Spleen (tissue), 11 donors: Measurements from ENCODE around the gene BABAM2. TPM values are rescaled to one million over a fixed set of nuclear protein-coding genes. Genes with fewer than 3 reads are reported as not detected.

Experiments
- DNase-seq: peaks from one replicate; pipeline ENCODE4 v3.0.0-alpha.2; 2020
- H3K27ac ChIP-seq, 8 donors: fragments of 200-600 bp; sonication (generic) in 7 of 8; 1 replicate in 4 of 8; 2 replicates in 4 of 8; pipeline versions ENCODE4 v1.5.0 to v1.8.0; 2016 to 2021; ENCODE audit warnings: inconsistent platforms in 4 of 8, mild to moderate bottlenecking in 4 of 8, moderate library complexity in 1 of 8
- H3K27me3 ChIP-seq, 7 donors: fragments of 200-600 bp; sonication (generic) in 6 of 7; replicated peaks in 1 of 7; 1 replicate in 4 of 7; 2 replicates in 3 of 7; pipeline versions ENCODE4 v1.5.0 to v1.8.0; 2016 to 2021; ENCODE audit warnings: inconsistent platforms in 3 of 7, mild to moderate bottlenecking in 1 of 7
- H3K36me3 ChIP-seq, 6 donors: fragments of 200-600 bp; sonication (generic) in 5 of 6; 1 replicate in 4 of 6; 2 replicates in 2 of 6; pipeline versions ENCODE4 v1.5.0 to v1.8.0; 2016 to 2021; ENCODE audit warnings: inconsistent platforms in 2 of 6
- H3K4me1 ChIP-seq, 6 donors: fragments of 200-600 bp; sonication (generic) in 5 of 6; 1 replicate in 3 of 6; 2 replicates in 3 of 6; pipeline versions ENCODE4 v1.5.0 to v1.8.0; 2016 to 2021; ENCODE audit warnings: inconsistent platforms in 3 of 6
- H3K4me3 ChIP-seq, 8 donors: fragments of 200-600 bp; sonication (generic) in 7 of 8; 1 replicate in 4 of 8; 2 replicates in 4 of 8; pipeline versions ENCODE4 v1.5.0 to v1.8.0; 2016 to 2021; ENCODE audit warnings: inconsistent platforms in 4 of 8, mild to moderate bottlenecking in 4 of 8, moderate library complexity in 2 of 8
- H3K9me3 ChIP-seq, 8 donors: fragments of 200-600 bp; sonication (generic) in 7 of 8; 1 replicate in 4 of 8; 2 replicates in 4 of 8; pipeline versions ENCODE4 v1.5.0 to v1.8.0; 2016 to 2021; ENCODE audit warnings: inconsistent platforms in 4 of 8
- POLR2A ChIP-seq, 3 donors: fragments of 450-650 bp; IDR thresholded peaks; one replicate each; pipeline ENCODE4 v1.5.1; 2017; ENCODE audit warnings: antibody characterized with exemption in 3 of 3, mild to moderate bottlenecking in 1 of 3
- POLR2AphosphoS5 ChIP-seq, 3 donors: sonication (generic); formaldehyde crosslinking; IDR thresholded peaks; one replicate each; pipeline ENCODE4 v1.5.1; 2017; ENCODE audit warnings: antibody characterized with exemption in 3 of 3
- WGBS, 5 donors: extraction: QIAGEN DNeasy Blood & Tissue Kit in 3 of 5; methylation state at CpG; one replicate each; pipeline versions ENCODE4 v1.1.5 to v1.1.7; 2013 to 2018; 5-methylcytosine and 5-hydroxymethylcytosine counted together
- intact Hi-C: fragments of 100-400 bp; cut with DNase I; formaldehyde crosslinking; loops from one replicate; pipeline ENCODE4 v1.15.0; 2023; ENCODE audit warnings: low total_unique reads
- polyA plus RNA-seq, 3 donors: library from polyadenylated mRNA; stranded (reverse); fragments of 200-250 nt; gene quantifications; one replicate each; pipeline ENCODE4 v1.2.1, GENCODE V29; 2013
- total RNA-seq, 7 donors: library from RNA; depleted of rRNA in 3 of 7; stranded (reverse); fragments of >200 nt in 3 of 7; fragmentation: NEBNext Ultra II Directional in 4 of 7; extraction: Animal tissue kit (Norgen Biotek cat#: 25700) in 4 of 7; gene quantifications; one replicate each; pipeline versions ENCODE4 v1.1.0 to v1.2.1, GENCODE V29; 2016 to 2021
- TF ChIP-seq, protein P1 (sequence below), 11 experiments: fragments of 200-600 bp in 7 of 11; fragments of 450-650 bp in 4 of 11; sonication (generic) in 4 of 11; IDR thresholded peaks in 8 of 11; conservative IDR thresholded peaks in 3 of 11; 1 replicate in 7 of 11; 2 replicates in 4 of 11; pipeline versions ENCODE4 v1.4.0 to v1.8.0; 2016 to 2021; ENCODE audit warnings: antibody characterized with exemption in 11 of 11, inconsistent platforms in 4 of 11, mild to moderate bottlenecking in 1 of 11
- donor health status: healthy with polysubstance abuse.
- donor health status: DM: no; HTN: no; CAD: no; lungs with moderate emphysema.
- donor health status: DM: no; HTN: no; CAD: no.
- donor health status: Bipolar disorder and iron deficiency.
- donor health status: healthy.
- donor health status: DM: no; HTN: no; CAD: no.
- donor health status: DM: yes; HTN: yes; CAD: no.

Gene BABAM2
- total and polyA plus RNA-seq, 10 donors: 16.1 to 70.1 (median 55.0) TPM

DNA sequence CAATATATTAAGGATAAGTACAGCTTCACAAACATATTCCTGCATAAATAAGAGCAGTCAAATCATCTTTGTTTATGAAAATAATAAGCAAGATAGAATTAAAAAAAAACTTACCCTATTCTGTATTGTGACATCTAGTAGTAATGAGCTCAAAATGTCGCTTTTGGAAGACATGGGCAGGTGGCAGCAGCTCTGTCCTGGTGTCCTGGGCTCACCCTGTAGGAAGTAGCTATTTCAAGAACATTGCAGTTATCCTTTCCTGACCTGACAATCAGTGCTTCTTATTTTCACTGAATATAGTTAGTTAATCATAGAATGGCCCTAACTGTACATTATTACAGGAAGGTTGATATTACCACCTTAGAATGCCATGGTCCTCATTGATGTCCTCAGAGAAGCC lies 229.1 kb downstream of the BABAM2 start:
- Histone ChIP-seq H3K27me3 (no peaks in the 10 kb centered on the region), H3K27ac (no peak overlapping the region), H3K36me3 (peaks cover 0 to 5% (median 0%) of the 10 kb centered on the region in 6 donors), H3K9me3 (peaks cover 0 to 12% (median 0%) of the 10 kb centered on the region in 8 donors), H3K4me1 (peaks cover 0 to 4% (median 0%) of the 10 kb centered on the region in 6 donors), H3K4me3 (no peak overlapping the region)
- no peak for TF ChIP-seq POLR2AphosphoS5 (IDR thresholded peaks at IDR 0.05)
- TF ChIP-seq POLR2A (IDR thresholded peaks at IDR 0.05): no peak
- 86 to 98% (median 96%) methylated on average over 1 of the region's 1 CpG for WGBS, 5 donors
- intact Hi-C loops: no loop called here
- no peak for DNase-seq

DNA sequence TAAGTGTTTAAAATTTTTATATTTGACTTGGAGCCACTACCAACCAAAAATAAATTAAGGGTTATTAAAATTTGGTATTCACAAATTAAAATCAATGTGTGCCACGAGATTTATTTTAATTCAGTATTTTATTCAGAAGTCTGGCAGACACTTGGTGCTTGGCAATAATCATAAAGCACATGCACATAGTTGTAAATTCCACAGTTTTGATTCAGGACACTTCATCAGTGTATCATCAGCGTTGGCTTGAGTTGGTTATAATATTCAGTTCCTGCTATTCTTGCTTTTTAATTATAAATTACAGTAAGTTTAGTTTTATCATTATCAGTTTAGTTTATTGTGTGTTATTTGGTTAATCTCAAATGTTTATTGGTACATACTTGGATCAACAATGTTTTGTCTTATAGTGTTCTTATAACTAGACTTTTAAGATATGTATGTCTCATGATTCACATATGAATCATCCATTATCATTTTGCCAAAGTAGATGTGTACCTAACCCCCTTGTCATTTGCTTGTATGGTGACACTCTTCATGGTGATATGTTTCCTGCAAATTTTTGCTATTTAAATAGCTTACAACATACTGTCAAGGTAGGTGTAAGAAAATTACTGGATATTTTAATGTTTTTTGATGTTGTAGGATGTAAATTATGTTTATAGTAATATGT lies 237.9 kb downstream of the BABAM2 start:
- intact Hi-C loops: no loop called here
- no peak for DNase-seq
- Histone ChIP-seq H3K4me3 (no peak overlapping the region), H3K4me1 (peaks cover 0 to 6% (median 0%) of the 10 kb centered on the region in 6 donors), H3K9me3 (no peaks in the 10 kb centered on the region), H3K27ac (no peak overlapping the region), H3K27me3 (no peaks in the 10 kb centered on the region), H3K36me3 (peaks cover 0 to 28% (median 0%) of the 10 kb centered on the region in 6 donors)
- TF ChIP-seq, protein P1, sequence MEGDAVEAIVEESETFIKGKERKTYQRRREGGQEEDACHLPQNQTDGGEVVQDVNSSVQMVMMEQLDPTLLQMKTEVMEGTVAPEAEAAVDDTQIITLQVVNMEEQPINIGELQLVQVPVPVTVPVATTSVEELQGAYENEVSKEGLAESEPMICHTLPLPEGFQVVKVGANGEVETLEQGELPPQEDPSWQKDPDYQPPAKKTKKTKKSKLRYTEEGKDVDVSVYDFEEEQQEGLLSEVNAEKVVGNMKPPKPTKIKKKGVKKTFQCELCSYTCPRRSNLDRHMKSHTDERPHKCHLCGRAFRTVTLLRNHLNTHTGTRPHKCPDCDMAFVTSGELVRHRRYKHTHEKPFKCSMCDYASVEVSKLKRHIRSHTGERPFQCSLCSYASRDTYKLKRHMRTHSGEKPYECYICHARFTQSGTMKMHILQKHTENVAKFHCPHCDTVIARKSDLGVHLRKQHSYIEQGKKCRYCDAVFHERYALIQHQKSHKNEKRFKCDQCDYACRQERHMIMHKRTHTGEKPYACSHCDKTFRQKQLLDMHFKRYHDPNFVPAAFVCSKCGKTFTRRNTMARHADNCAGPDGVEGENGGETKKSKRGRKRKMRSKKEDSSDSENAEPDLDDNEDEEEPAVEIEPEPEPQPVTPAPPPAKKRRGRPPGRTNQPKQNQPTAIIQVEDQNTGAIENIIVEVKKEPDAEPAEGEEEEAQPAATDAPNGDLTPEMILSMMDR (IDR thresholded peaks at IDR 0.05 in 8 of 11, conservative IDR thresholded peaks at IDR 0.05 in 3 of 11): no peak
- TF ChIP-seq POLR2AphosphoS5 (IDR thresholded peaks at IDR 0.05) (no peak), POLR2A (IDR thresholded peaks at IDR 0.05) (no peak)
- 81 to 98% (median 95%) methylated on average over 2 of the region's 2 CpGs for WGBS, 5 donors

DNA sequence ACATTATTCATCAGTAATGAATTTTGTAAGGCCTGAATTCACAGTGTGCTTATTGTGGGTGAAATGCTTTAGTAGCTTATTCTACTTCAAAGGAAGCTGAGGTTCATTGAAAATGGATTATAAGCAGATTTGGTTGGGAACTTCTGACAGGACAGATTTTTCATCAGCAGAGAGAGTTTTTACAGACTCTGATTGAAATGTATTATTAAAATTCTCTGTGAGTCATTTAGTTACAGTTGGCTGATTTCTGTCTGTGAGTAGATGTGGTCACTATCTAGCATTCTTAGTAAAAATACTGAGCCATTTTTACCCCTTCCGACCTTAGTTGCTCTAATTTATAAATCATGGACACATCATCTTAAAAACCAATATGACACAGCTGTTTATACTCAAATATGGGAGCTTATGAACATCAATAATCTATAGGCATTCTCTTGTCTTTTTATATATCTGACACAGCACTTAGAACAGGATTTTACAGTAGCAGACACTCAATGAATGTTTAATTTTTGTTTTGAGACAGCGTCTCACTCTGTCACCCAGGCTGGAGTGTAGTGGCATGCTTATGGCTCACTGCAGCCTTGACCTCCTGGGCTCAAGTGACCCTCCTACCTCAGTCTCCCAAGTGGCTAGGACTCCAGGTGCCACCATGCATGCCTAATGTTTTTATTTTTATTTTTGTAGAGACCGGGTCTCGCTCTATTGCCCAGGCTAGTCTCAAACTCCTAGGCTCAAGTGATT lies 239.6 kb downstream of the BABAM2 start:
- H3K4me1 ChIP-seq: peaks cover 0 to 19% (median 9%) of the 10 kb centered on the region in 6 donors
- intact Hi-C loops: no loop called here
- WGBS, 5 donors: 82 to 94% (median 89%) methylated on average over 4 of the region's 4 CpGs
- H3K27ac ChIP-seq: no peak overlapping the region
- no peak overlapping the region for H3K4me3 ChIP-seq
- DNase-seq: no peak
- H3K36me3 ChIP-seq: peaks cover 0 to 28% (median 0%) of the 10 kb centered on the region in 6 donors
- H3K27me3 ChIP-seq: no peaks in the 10 kb centered on the region
- H3K9me3 ChIP-seq: no peaks in the 10 kb centered on the region
- TF ChIP-seq POLR2A (IDR thresholded peaks at IDR 0.05): no peak
- no peak for TF ChIP-seq POLR2AphosphoS5 (IDR thresholded peaks at IDR 0.05)
- TF ChIP-seq, protein P1 (IDR thresholded peaks at IDR 0.05 in 8 of 11, conservative IDR thresholded peaks at IDR 0.05 in 3 of 11): no peak

DNA sequence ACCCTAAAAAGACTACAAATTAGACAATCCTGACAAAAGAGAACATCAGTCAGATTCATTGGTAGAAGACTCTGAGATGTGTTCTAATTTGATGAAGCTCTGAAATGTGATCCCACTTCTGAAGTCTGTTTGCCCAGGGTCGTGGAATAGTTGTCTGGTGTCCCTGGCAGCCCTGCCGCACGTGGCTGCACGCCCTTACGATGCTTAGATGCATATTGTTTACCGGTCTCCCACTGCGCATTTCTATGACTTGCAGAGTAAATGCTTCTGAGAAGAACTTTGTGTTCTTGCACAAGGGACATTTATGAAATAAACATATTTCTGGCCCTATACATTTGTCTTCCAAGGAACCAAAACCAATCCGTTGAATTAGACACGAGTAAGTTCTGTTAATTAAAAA lies 243.2 kb downstream of the BABAM2 start:
- intact Hi-C loops: no loop called here
- Histone ChIP-seq H3K27me3 (no peaks in the 10 kb centered on the region), H3K4me3 (no peak overlapping the region), H3K4me1 (peaks cover 0 to 39% (median 9%) of the 10 kb centered on the region in 6 donors), H3K36me3 (peaks cover 0 to 34% (median 0%) of the 10 kb centered on the region in 6 donors), H3K9me3 (no peaks in the 10 kb centered on the region), H3K27ac (no peak overlapping the region)
- 85 to 95% (median 93%) methylated on average over 9 of the region's 9 CpGs for WGBS, 5 donors
- TF ChIP-seq POLR2AphosphoS5 (IDR thresholded peaks at IDR 0.05) (no peak), POLR2A (IDR thresholded peaks at IDR 0.05) (no peak)
- TF ChIP-seq, protein P1 (IDR thresholded peaks at IDR 0.05 in 8 of 11, conservative IDR thresholded peaks at IDR 0.05 in 3 of 11): no peak
- no peak for DNase-seq
